Cardiac muscle cell (in vitro differentiated cells and primary cell): ENCODE results near the gene ZNF628. TPM values are rescaled to one million over a fixed set of nuclear protein-coding genes. Genes with fewer than 3 reads are reported as not detected.
"Not testable (repeated sequence)": the region's sequence is repeated elsewhere in the genome, so short reads cannot be mapped to it uniquely, and the experiment has no call there.

Experiments used
- DNase-seq, 2 donors: peaks; one replicate each; pipeline versions ENCODE4 v3.0.0 to v3.0.0-alpha.2; 2010 to 2017; ENCODE audit warnings: low read depth in 1 of 2, low spot score in 1 of 2
- H3K27ac ChIP-seq: fragments of 200-600 bp; sonication (generic); 2 replicates; pipeline ENCODE4 v1.5.1; 2016
- H3K27me3 ChIP-seq: fragments of 200-600 bp; sonication (generic); 2 replicates; pipeline ENCODE4 v1.6.0; 2016; ENCODE audit warnings: control low read depth
- H3K36me3 ChIP-seq: fragments of 200-600 bp; sonication (generic); 2 replicates; pipeline ENCODE4 v1.5.1; 2016; ENCODE audit warnings: control low read depth
- H3K4me1 ChIP-seq: fragments of 200-600 bp; sonication (generic); 2 replicates; pipeline ENCODE4 v1.8.1; 2017; ENCODE audit warnings: low read depth, mild to moderate bottlenecking, mixed run types
- H3K4me3 ChIP-seq: fragments of 200-600 bp; sonication (generic); 2 replicates; pipeline ENCODE4 v1.5.1; 2016; ENCODE audit warnings: mild to moderate bottlenecking
- H3K9me3 ChIP-seq: fragments of 200-600 bp; sonication (generic); 2 replicates; pipeline ENCODE4 v1.5.1; 2017; ENCODE audit warnings: low read depth, mild to moderate bottlenecking, control low read depth
- polyA plus RNA-seq: library from polyadenylated mRNA; unstranded; fragments of >200 nt; fragmentation: Nextera tagmentation; extraction: Ambion mirVana; gene quantifications from 2 replicates; pipeline ENCODE4 v1.2.1, GENCODE V29; 2016
- total RNA-seq: library from RNA; depleted of rRNA; stranded (reverse); fragments of >200 nt; gene quantifications from 2 replicates; pipeline ENCODE4 v1.2.3, GENCODE V29; 2016
- TF ChIP-seq, protein P1 (sequence below): IDR thresholded peaks from 2 replicates; pipeline ENCODE4 v1.5.1; 2012; ENCODE audit warnings: low read depth, mild to moderate bottlenecking, low read length

ZNF628 gene
- total and polyA plus RNA-seq, 2 experiments from 2014 or later = 0.95 to 15.7 TPM

DNA sequence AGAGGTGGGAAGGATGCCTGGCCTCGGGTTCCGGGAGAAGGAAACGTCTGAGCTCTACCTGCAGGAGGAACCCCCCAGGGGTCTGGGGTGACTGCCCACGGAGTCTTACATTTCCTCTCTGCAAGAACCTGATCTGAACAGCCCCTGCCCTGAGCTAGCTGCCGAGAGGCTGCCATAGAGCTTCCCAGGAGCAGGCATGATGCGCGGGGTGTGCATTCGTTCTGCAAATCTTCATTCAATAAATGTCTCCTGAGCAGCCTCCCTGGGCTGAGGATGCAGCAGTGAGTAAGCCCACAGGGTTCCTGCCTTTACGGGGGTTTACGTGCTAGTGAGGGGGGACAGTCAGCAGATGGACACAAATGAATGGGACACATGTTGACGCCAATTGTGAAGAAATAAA, 31.8 kb upstream of the ZNF628 start:
- Histone ChIP-seq H3K36me3 (no peaks in the 10 kb centered on the region), H3K4me3 (no peak overlapping the region), H3K4me1 (no peaks in the 10 kb centered on the region), H3K9me3 (no peaks in the 10 kb centered on the region), H3K27ac (no peak overlapping the region), H3K27me3 (peaks cover 100% of the 10 kb centered on the region)
- DNase-seq = no peak
- TF ChIP-seq, protein P1, sequence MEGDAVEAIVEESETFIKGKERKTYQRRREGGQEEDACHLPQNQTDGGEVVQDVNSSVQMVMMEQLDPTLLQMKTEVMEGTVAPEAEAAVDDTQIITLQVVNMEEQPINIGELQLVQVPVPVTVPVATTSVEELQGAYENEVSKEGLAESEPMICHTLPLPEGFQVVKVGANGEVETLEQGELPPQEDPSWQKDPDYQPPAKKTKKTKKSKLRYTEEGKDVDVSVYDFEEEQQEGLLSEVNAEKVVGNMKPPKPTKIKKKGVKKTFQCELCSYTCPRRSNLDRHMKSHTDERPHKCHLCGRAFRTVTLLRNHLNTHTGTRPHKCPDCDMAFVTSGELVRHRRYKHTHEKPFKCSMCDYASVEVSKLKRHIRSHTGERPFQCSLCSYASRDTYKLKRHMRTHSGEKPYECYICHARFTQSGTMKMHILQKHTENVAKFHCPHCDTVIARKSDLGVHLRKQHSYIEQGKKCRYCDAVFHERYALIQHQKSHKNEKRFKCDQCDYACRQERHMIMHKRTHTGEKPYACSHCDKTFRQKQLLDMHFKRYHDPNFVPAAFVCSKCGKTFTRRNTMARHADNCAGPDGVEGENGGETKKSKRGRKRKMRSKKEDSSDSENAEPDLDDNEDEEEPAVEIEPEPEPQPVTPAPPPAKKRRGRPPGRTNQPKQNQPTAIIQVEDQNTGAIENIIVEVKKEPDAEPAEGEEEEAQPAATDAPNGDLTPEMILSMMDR = no peak

DNA sequence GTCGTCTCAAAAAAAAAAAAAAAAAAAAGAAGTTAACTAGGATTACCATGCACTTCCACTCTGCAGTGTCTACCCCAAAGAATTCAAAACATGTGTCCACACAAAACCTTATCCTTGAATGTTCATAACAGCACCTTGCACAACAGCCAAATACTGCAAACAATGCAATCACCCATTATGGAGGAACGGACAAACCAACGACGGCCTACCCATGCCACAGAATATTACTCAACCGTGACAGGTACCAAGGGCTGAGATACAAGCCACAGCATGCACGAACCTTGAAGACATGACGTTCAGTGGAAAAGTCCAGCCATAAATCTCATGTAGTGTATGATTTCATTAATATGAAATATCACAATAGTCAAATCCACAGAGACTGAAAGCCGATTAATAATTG, 30.4 kb upstream of the ZNF628 start:
- Histone ChIP-seq H3K27ac (no peak overlapping the region), H3K27me3 (peaks cover 98% of the 10 kb centered on the region), H3K4me1 (no peaks in the 10 kb centered on the region), H3K9me3 (no peaks in the 10 kb centered on the region), H3K36me3 (no peaks in the 10 kb centered on the region), H3K4me3 (no peak overlapping the region)
- DNase-seq = no peak
- TF ChIP-seq, protein P1 = no peak

DNA sequence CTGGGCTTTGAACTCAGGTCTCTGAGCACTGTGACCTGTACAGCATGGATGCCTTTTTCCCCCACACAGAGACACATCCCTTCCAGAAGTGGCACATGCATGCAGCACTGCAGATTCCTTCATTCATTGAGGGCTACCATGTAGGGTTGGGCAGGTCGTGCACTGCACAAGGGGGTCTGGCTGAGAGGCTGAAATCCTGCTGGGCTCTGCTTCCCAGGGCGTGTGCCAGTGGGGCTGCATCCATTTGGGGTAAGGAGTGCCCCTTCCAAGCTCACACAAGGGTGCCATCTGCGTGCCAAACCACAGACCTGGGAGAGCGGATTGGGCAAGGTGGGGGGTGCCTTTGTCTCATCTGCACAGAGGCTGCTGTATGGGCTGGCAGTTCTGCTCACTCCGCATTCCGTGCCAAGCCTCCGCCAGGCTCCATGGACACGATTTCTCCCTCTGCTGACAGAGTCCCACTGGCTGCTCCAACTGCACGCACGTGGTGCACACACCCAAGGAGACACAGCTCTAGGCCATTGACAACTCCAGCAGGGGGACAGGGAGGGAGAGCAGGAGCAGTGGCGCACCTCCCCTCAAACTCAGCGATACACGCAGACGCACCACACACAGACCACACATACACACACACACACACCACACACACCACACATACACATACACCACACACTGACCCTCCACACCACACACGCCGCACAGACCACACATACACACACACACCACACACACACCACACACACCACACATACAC, 28.8 kb upstream of the ZNF628 start:
- peaks cover 97% of the 10 kb centered on the region for H3K27me3 ChIP-seq
- TF ChIP-seq, protein P1 = no peak
- H3K9me3 ChIP-seq = no peaks in the 10 kb centered on the region
- peaks cover 11% of the 10 kb centered on the region for H3K4me1 ChIP-seq
- no peaks in the 10 kb centered on the region for H3K36me3 ChIP-seq
- no peak overlapping the region for H3K27ac ChIP-seq
- peak in 1 of 2 donors; percentile 38 for DNase-seq
- H3K4me3 ChIP-seq = no peak overlapping the region

DNA sequence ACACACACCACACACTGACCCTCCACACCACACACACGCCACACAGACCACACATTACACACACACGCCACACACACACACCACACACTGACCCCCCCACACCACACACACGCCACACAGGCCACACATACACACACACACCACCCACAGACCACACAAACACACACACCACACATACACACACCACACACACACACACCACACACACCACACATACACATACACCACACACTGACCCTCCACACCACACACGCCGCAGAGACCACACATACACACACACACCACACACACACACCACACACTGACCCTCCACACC, 28.3 kb upstream of the ZNF628 start:
- not testable (repeated sequence) for H3K9me3 ChIP-seq, H3K4me3 ChIP-seq, DNase-seq, H3K27ac ChIP-seq, H3K36me3 ChIP-seq
- peaks cover 92% of the 10 kb centered on the region for H3K27me3 ChIP-seq
- peaks cover 11% of the 10 kb centered on the region for H3K4me1 ChIP-seq

DNA sequence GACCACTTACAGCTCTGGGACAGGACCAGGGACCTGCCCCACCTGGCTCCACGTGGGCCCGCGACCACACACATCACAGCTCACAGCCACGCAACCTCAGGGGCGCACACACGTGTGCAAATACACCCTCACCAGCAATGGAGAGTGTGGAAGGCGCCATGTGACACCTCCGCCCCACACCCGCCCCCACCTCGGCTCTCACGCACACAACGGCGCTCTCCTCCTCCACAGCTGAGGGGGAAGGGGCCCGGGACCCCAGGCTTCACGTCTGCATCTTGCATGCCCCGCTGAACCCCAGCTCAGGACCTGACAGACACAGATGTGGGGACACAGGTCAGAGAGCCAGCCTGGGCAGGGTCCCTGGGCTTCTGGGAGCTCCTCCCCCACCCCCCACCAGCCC, 26.9 kb upstream of the ZNF628 start:
- H3K9me3 ChIP-seq = no peaks in the 10 kb centered on the region
- no peak overlapping the region for H3K4me3 ChIP-seq
- no peaks in the 10 kb centered on the region for H3K36me3 ChIP-seq
- TF ChIP-seq, protein P1 = no peak
- DNase-seq = no peak
- H3K27ac ChIP-seq = no peak overlapping the region
- H3K4me1 ChIP-seq = peaks cover 11% of the 10 kb centered on the region
- H3K27me3 ChIP-seq = peaks cover 79% of the 10 kb centered on the region

DNA sequence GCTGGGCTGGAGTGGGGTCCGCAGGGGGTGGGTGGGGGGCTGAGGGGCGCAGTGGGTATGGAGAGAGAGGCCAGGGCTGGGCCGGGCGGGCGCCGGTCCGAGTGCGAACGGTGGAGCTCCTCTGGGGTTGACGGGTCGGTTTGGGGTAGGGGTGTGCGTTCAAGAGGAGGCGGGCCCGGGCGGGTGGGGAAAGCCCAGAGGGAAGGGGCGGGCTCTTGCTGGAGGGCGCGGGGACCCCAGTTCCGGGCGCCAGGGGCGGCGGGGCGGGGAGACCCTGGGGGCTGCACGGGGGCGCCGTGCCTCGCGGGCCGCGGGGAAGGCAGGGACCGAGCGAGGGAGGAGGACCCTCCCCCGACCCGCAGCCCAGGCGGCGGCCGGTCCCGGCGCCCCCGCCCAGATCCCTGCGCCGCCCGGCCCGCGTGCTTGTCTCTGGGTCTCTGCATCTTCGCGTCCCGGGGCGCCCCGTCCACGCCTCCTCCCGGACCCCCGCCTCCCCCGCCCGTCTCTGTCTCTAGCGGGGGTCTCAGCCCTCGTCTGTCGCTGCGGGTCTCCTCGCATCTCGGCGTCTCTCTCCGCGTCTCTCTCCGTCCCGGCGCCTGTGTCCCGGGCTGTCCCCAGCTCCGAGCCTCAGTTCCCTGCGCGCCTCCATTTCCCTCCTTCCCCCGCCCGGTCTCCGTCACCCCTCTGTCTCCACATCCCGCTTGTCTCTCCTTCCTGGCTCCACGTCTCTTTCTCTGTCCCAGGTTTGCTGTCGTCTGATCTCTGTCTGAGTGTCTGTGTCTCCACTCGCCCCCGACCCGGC, 25.1 kb upstream of the ZNF628 start:
- H3K27me3 ChIP-seq = peaks cover 60% of the 10 kb centered on the region
- no peak for DNase-seq
- H3K4me3 ChIP-seq = peak overlapping the region; percentile 25

More for the DNA sequence above, 25.1 kb upstream of the ZNF628 start:
- no peaks in the 10 kb centered on the region for H3K36me3 ChIP-seq
- H3K4me1 ChIP-seq = peaks cover 11% of the 10 kb centered on the region
- TF ChIP-seq, protein P1 = no peak
- H3K9me3 ChIP-seq = no peaks in the 10 kb centered on the region
- no peak overlapping the region for H3K27ac ChIP-seq
